ENCODE results near the gene CABLES2.
A peak's percentile ranks its signal among the peaks of the same experiment; 100 is the strongest.

Gene CABLES2

DNA sequence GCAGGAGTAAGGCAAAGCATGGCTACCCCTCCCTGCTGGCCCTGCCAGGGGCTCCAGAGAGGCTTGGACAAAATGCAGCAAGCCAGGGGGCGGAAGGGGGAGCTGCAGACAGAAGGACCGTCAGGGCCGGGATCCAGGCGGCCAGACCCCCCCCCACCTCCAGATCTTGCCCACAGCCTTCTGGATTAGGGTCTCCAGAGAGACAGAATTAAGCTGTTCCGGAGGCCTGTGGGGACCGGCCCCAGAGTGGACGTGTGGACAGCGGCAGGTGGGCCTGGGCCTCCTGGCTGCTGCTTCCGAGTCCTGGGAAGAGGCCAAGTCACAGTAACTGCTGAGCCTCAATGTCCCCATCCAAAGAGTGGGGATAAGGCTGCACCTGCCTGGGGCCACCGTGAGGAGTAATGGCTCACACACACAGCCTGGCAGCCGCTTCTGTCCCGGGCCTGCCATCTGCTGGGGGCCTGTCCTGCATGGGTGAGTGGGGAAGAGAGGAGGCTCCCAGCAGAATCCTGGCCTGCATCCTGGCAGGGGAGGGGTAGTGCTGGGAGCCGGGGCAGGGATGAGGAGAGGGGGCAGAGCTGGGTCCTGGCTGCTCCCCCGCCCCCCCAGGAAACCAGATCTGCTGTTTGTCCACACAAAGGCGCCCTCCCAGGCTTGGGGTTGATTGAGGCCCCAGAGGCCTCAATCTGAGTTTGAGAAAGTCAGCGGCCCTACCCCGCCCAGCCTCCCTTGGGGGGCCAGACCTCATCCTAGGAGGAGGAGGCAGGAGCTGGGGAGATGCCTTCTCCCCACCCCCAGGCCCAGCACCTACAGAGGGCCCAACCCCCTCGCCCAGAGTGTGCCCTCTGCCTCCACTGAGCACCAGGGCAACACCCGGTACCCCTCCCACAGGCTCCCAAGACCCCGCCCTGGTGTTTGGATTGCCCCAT, 43.8 kb downstream of the CABLES2 start:
- TF ChIP-seq TCF12 (IDR thresholded peaks at IDR 0.05; ENCODE audit: low read depth) (no peak; the same call in 1 of the 2 replicates), EGR1 (IDR thresholded peaks at IDR 0.05) (no peak), CREB1 (IDR thresholded peaks at IDR 0.05; ENCODE audit: low read depth) (no peak)

GRCh38 chr20:62362590-62362940, 44.5 kb downstream of the CABLES2 start:
- TF ChIP-seq, protein P1, sequence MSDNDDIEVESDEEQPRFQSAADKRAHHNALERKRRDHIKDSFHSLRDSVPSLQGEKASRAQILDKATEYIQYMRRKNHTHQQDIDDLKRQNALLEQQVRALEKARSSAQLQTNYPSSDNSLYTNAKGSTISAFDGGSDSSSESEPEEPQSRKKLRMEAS (IDR thresholded peaks at IDR 0.05), result peak; percentile 18; the same call in 1 of the 2 replicates
- TF ChIP-seq TEAD4 (IDR thresholded peaks at IDR 0.05) (no peak), FOXM1 (IDR thresholded peaks at IDR 0.05; ENCODE audit: borderline replicate concordance, low read depth) (no peak), NFIC (IDR thresholded peaks at IDR 0.05) (no peak), YY1 (IDR thresholded peaks at IDR 0.05; ENCODE audit: low read depth) (no peak), TCF12 (IDR thresholded peaks at IDR 0.05; ENCODE audit: low read depth) (no peak)

GRCh38 chr20:62361799-62362589, 45.1 kb downstream of the CABLES2 start:
- TF ChIP-seq YY1 (IDR thresholded peaks at IDR 0.05; ENCODE audit: low read depth), result peak; percentile 78
- 0 out of 2 replicates have a peak, but pooled peaks have one; percentile 38 for TF ChIP-seq TAF1 (IDR thresholded peaks at IDR 0.05; ENCODE audit: low read depth)
- peak; percentile 99 for TF ChIP-seq TCF12 (IDR thresholded peaks at IDR 0.05; ENCODE audit: low read depth)
- TF ChIP-seq FOXM1 (IDR thresholded peaks at IDR 0.05; ENCODE audit: borderline replicate concordance, low read depth), result peak; percentile 89
- peak; percentile 98 for TF ChIP-seq EP300 (IDR thresholded peaks at IDR 0.05; ENCODE audit: borderline replicate concordance)
- TF ChIP-seq, protein P2, sequence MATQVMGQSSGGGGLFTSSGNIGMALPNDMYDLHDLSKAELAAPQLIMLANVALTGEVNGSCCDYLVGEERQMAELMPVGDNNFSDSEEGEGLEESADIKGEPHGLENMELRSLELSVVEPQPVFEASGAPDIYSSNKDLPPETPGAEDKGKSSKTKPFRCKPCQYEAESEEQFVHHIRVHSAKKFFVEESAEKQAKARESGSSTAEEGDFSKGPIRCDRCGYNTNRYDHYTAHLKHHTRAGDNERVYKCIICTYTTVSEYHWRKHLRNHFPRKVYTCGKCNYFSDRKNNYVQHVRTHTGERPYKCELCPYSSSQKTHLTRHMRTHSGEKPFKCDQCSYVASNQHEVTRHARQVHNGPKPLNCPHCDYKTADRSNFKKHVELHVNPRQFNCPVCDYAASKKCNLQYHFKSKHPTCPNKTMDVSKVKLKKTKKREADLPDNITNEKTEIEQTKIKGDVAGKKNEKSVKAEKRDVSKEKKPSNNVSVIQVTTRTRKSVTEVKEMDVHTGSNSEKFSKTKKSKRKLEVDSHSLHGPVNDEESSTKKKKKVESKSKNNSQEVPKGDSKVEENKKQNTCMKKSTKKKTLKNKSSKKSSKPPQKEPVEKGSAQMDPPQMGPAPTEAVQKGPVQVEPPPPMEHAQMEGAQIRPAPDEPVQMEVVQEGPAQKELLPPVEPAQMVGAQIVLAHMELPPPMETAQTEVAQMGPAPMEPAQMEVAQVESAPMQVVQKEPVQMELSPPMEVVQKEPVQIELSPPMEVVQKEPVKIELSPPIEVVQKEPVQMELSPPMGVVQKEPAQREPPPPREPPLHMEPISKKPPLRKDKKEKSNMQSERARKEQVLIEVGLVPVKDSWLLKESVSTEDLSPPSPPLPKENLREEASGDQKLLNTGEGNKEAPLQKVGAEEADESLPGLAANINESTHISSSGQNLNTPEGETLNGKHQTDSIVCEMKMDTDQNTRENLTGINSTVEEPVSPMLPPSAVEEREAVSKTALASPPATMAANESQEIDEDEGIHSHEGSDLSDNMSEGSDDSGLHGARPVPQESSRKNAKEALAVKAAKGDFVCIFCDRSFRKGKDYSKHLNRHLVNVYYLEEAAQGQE (IDR thresholded peaks at IDR 0.05; ENCODE audit: low read depth), result no peak
- TF ChIP-seq NFIC (IDR thresholded peaks at IDR 0.05), result peak; percentile 96
- TF ChIP-seq, protein P1 (IDR thresholded peaks at IDR 0.05), result peak; percentile 61
- peak; percentile 59 for TF ChIP-seq EGR1 (IDR thresholded peaks at IDR 0.05)
- TF ChIP-seq CREB1 (IDR thresholded peaks at IDR 0.05; ENCODE audit: low read depth), result peak; percentile 28; the same call in 1 of the 2 replicates
- peak; percentile 86 for TF ChIP-seq CEBPB (IDR thresholded peaks at IDR 0.05)
- 0 out of 2 replicates have a peak, but pooled peaks have one; percentile 24 for TF ChIP-seq USF1 (IDR thresholded peaks at IDR 0.05)
- no peak; the same call in 1 of the 2 replicates for TF ChIP-seq RAD21 (IDR thresholded peaks at IDR 0.05; ENCODE audit: low read depth)
- TF ChIP-seq ZBTB7A (IDR thresholded peaks at IDR 0.05; ENCODE audit: low read depth), result peak; percentile 92; the same call in 1 of the 2 replicates
- peak; percentile 100 for TF ChIP-seq TEAD4 (IDR thresholded peaks at IDR 0.05)

- TF ChIP-seq FOXM1 (IDR thresholded peaks at IDR 0.05; ENCODE audit: borderline replicate concordance, low read depth) (peak; percentile 45; the same call in 1 of the 2 replicates), TAF1 (IDR thresholded peaks at IDR 0.05; ENCODE audit: low read depth) (no peak), YY1 (IDR thresholded peaks at IDR 0.05; ENCODE audit: low read depth) (no peak), EGR1 (IDR thresholded peaks at IDR 0.05) (no peak), CEBPB (IDR thresholded peaks at IDR 0.05) (no peak), ZBTB7A (IDR thresholded peaks at IDR 0.05; ENCODE audit: low read depth) (no peak; the same call in 1 of the 2 replicates), NFIC (IDR thresholded peaks at IDR 0.05) (peak; percentile 4), TCF12 (IDR thresholded peaks at IDR 0.05; ENCODE audit: low read depth) (peak; percentile 48), USF1 (IDR thresholded peaks at IDR 0.05) (no peak), RAD21 (IDR thresholded peaks at IDR 0.05; ENCODE audit: low read depth) (no peak; the same call in 1 of the 2 replicates), CREB1 (IDR thresholded peaks at IDR 0.05; ENCODE audit: low read depth) (no peak), TEAD4 (IDR thresholded peaks at IDR 0.05) (peak; percentile 72; the same call in 1 of the 2 replicates), EP300 (IDR thresholded peaks at IDR 0.05; ENCODE audit: borderline replicate concordance) (peak; percentile 65)
- TF ChIP-seq, protein P1 (IDR thresholded peaks at IDR 0.05), result peak; percentile 38
- TF ChIP-seq, protein P2 (IDR thresholded peaks at IDR 0.05; ENCODE audit: low read depth), result no peak
Observed at GRCh38 chr20:62360854-62361798, 46.0 kb downstream of the CABLES2 start.
